OCI-LY3 (cell line): Measurements from ENCODE around the gene CPT2.

Source experiments
- CTCF ChIP-seq: fragments of 200-600, 300-600 bp; sonication (generic); IDR thresholded peaks from 2 replicates; pipeline ENCODE4 v1.5.1; 2014; ENCODE audit warnings: antibody characterized with exemption, low read length, low read depth
- EZH2phosphoT487 ChIP-seq: fragments of 200-600 bp; shearing (Covaris generic); IDR thresholded peaks from 2 replicates; pipeline ENCODE4 v1.6.1; 2018; ENCODE audit warnings: antibody characterized with exemption, mixed run types, low read depth

GRCh38 chr1:53237638-53238037, 41.0 kb downstream of the CPT2 start:
- TF ChIP-seq CTCF (no peak), EZH2phosphoT487 (no peak)
